HEK293 (cell line): ENCODE data around the gene UROC1.

Source experiments
- CTCF ChIA-PET: fragments of 350-600 bp; formaldehyde crosslinking; extraction: SDS; loops from one replicate; lab custom pipeline; 2021; ENCODE audit warnings: antibody characterized with exemption; lab: Yijun Ruan, JAX
- POLR2A ChIA-PET: fragments of 300-600 bp; formaldehyde crosslinking; extraction: SDS; loops from one replicate; lab custom pipeline; 2020; ENCODE audit warnings: antibody characterized with exemption, inconsistent platforms; lab: Yijun Ruan, JAX
- H3K27ac ChIP-seq: fragments of 200-500 bp; sonication (Bioruptor generic); 2 replicates; pipeline ENCODE4 v1.5.1; 2014; ENCODE audit warnings: low read depth, low read length, control low read depth, inconsistent platforms; ENCODE audit errors: extremely low read depth
- H3K36me3 ChIP-seq, 2 experiments: fragments of 200-500 bp in 1 of 2; sonication (Bioruptor generic) in 1 of 2; 1 replicate in 1 of 2; 2 replicates in 1 of 2; pipeline ENCODE4 v1.5.1; 2014 to 2017; ENCODE audit warnings: inconsistent platforms in 2 of 2, low read length in 2 of 2; ENCODE audit not compliant: control insufficient read depth in 2 of 2, insufficient read depth in 1 of 2
- H3K4me1 ChIP-seq: fragments of 200-500 bp; sonication (Bioruptor generic); 2 replicates; pipeline ENCODE4 v1.5.1; 2014; ENCODE audit warnings: mild to moderate bottlenecking, low read length, inconsistent platforms; ENCODE audit not compliant: control insufficient read depth, insufficient read depth
- H3K4me3 ChIP-seq: 2 replicates; pipeline ENCODE4 v1.5.1; 2011; ENCODE audit warnings: low read depth, mild to moderate bottlenecking, control low read depth, low read length, moderate library complexity
- H3K9me3 ChIP-seq: fragments of 200-500 bp; sonication (Bioruptor generic); 2 replicates; pipeline ENCODE4 v1.5.1; 2014; ENCODE audit warnings: low read depth, low read length, inconsistent platforms; ENCODE audit not compliant: control insufficient read depth, insufficient read depth
- ATF2 ChIP-seq: fragments of 450-650 bp; formaldehyde crosslinking; IDR thresholded peaks from 2 replicates; pipeline ENCODE4 v1.5.1; 2016; ENCODE audit warnings: missing biosample characterization, missing genetic modification characterization, low read depth
- BCL11B ChIP-seq: fragments of 450-650 bp; formaldehyde crosslinking; IDR thresholded peaks from 2 replicates; pipeline ENCODE4 v1.5.1; 2016; ENCODE audit warnings: low read depth, missing biosample characterization, missing genetic modification characterization
- GLIS1 ChIP-seq: fragments of 450-650 bp; formaldehyde crosslinking; IDR thresholded peaks from 2 replicates; pipeline ENCODE4 v1.5.1; 2016; ENCODE audit warnings: missing biosample characterization, missing genetic modification characterization
- KLF16 ChIP-seq: fragments of 450-650 bp; formaldehyde crosslinking; IDR thresholded peaks from 2 replicates; pipeline ENCODE4 v1.5.1; 2017; ENCODE audit warnings: missing biosample characterization, missing genetic modification characterization
- MEIS1 ChIP-seq: sonication (generic); formaldehyde crosslinking; IDR thresholded peaks from 2 replicates; pipeline ENCODE4 v1.8.1; 2022; ENCODE audit warnings: missing genetic modification reagents, mild to moderate bottlenecking, borderline replicate concordance
- REPIN1 ChIP-seq: fragments of 450-650 bp; formaldehyde crosslinking; IDR thresholded peaks from 2 replicates; pipeline ENCODE4 v1.5.1; 2017; ENCODE audit warnings: missing biosample characterization, missing genetic modification characterization, low read depth
- SALL2 ChIP-seq: fragments of 450-650 bp; formaldehyde crosslinking; IDR thresholded peaks from 2 replicates; pipeline ENCODE4 v1.5.0; 2017; ENCODE audit warnings: missing biosample characterization, mild to moderate bottlenecking, missing genetic modification characterization, borderline replicate concordance
- YY1 ChIP-seq: fragments of 450-650 bp; formaldehyde crosslinking; IDR thresholded peaks from 2 replicates; pipeline ENCODE4 v1.5.1; 2018; ENCODE audit warnings: missing biosample characterization, missing genetic modification characterization
- ZBTB11 ChIP-seq: fragments of 450-650 bp; formaldehyde crosslinking; conservative IDR thresholded peaks from 2 replicates; pipeline ENCODE4 v1.5.1; 2016; ENCODE audit warnings: low read depth, missing biosample characterization, missing genetic modification characterization
- ZFP41 ChIP-seq: fragments of 450-650 bp; formaldehyde crosslinking; IDR thresholded peaks from 2 replicates; pipeline ENCODE4 v1.5.1; 2016; ENCODE audit warnings: missing biosample characterization, missing genetic modification characterization, borderline replicate concordance
- ZNF10 ChIP-seq: fragments of 450-650 bp; formaldehyde crosslinking; IDR thresholded peaks from 2 replicates; pipeline ENCODE4 v1.5.1; 2017; ENCODE audit warnings: missing biosample characterization, missing genetic modification characterization
- ZNF132 ChIP-seq: fragments of 450-650 bp; formaldehyde crosslinking; IDR thresholded peaks from 2 replicates; pipeline ENCODE4 v1.5.1; 2017; ENCODE audit warnings: missing biosample characterization, missing genetic modification characterization, borderline replicate concordance
- ZNF211 ChIP-seq: fragments of 450-650 bp; formaldehyde crosslinking; IDR thresholded peaks from 2 replicates; pipeline ENCODE4 v1.5.1; 2016; ENCODE audit warnings: low read depth, missing biosample characterization, missing genetic modification characterization
- ZNF223 ChIP-seq: fragments of 450-650 bp; formaldehyde crosslinking; IDR thresholded peaks from 2 replicates; pipeline ENCODE4 v1.5.1; 2016; ENCODE audit warnings: missing biosample characterization, missing genetic modification characterization
- ZNF239 ChIP-seq: fragments of 450-650 bp; formaldehyde crosslinking; IDR thresholded peaks from 2 replicates; pipeline ENCODE4 v1.5.1; 2016; ENCODE audit warnings: missing biosample characterization, missing genetic modification characterization
- ZNF335 ChIP-seq: fragments of 450-650 bp; formaldehyde crosslinking; conservative IDR thresholded peaks from 2 replicates; pipeline ENCODE4 v1.5.1; 2016; ENCODE audit warnings: missing biosample characterization, missing genetic modification characterization
- ZNF341 ChIP-seq: fragments of 450-650 bp; formaldehyde crosslinking; IDR thresholded peaks from 2 replicates; pipeline ENCODE4; 2016; ENCODE audit warnings: low read depth, missing biosample characterization, missing genetic modification characterization
- ZNF362 ChIP-seq: fragments of 450-650 bp; formaldehyde crosslinking; IDR thresholded peaks from 2 replicates; pipeline ENCODE4 v1.5.1; 2016; ENCODE audit warnings: missing biosample characterization, missing genetic modification characterization
- ZNF426 ChIP-seq: fragments of 450-650 bp; formaldehyde crosslinking; IDR thresholded peaks from 2 replicates; pipeline ENCODE4 v1.5.1; 2017; ENCODE audit warnings: missing biosample characterization, missing genetic modification characterization, mild to moderate bottlenecking, inconsistent platforms, moderate library complexity
- ZNF48 ChIP-seq: fragments of 450-650 bp; formaldehyde crosslinking; IDR thresholded peaks from 2 replicates; pipeline ENCODE4 v1.5.1; 2016; ENCODE audit warnings: missing biosample characterization, missing genetic modification characterization
- ZNF623 ChIP-seq: fragments of 450-650 bp; formaldehyde crosslinking; IDR thresholded peaks from 2 replicates; pipeline ENCODE4 v1.5.1; 2016; ENCODE audit warnings: missing biosample characterization, missing genetic modification characterization
- ZNF624 ChIP-seq: fragments of 450-650 bp; formaldehyde crosslinking; IDR thresholded peaks from 2 replicates; pipeline ENCODE4 v1.5.1; 2017; ENCODE audit warnings: missing biosample characterization, missing genetic modification characterization
- ZSCAN4 ChIP-seq: fragments of 450-650 bp; formaldehyde crosslinking; IDR thresholded peaks from 2 replicates; pipeline ENCODE4 v1.5.1; 2017; ENCODE audit warnings: missing biosample characterization, missing genetic modification characterization

Gene UROC1

GRCh38 chr3:126502656-126503055, 14.9 kb downstream of the UROC1 start:
- ChIA-PET CTCF (no interaction called here), POLR2A (no interaction called here)
- Histone ChIP-seq H3K4me1 (no peaks in the 10 kb centered on the region), H3K36me3 (no peaks in the 10 kb centered on the region), H3K27ac (no peak overlapping the region), H3K9me3 (no peaks in the 10 kb centered on the region), H3K4me3 (no peak overlapping the region)
- TF ChIP-seq ZNF132 (no peak), ZSCAN4 (tag by site-specific recombination) (peak; percentile 95)

- Histone ChIP-seq H3K4me3 (no peak overlapping the region), H3K4me1 (no peaks in the 10 kb centered on the region), H3K9me3 (no peaks in the 10 kb centered on the region), H3K27ac (no peak overlapping the region), H3K36me3 (no peaks in the 10 kb centered on the region)
- ChIA-PET CTCF (no interaction called here), POLR2A (no interaction called here)
- TF ChIP-seq ZNF223 (tag by site-specific recombination) (no peak), ZFP41 (tag by site-specific recombination) (no peak), ZNF10 (tag by site-specific recombination) (no peak), REPIN1 (tag by site-specific recombination) (no peak), ZNF362 (no peak), ZNF341 (no peak), ZNF48 (tag by site-specific recombination) (no peak)
Measured at GRCh38 chr3:126501736-126502135, 15.8 kb downstream of the UROC1 start.

GRCh38 chr3:126501054-126501453, 16.5 kb downstream of the UROC1 start:
- Histone ChIP-seq H3K4me1 (no peaks in the 10 kb centered on the region), H3K9me3 (no peaks in the 10 kb centered on the region), H3K4me3 (no peak overlapping the region), H3K27ac (no peak overlapping the region), H3K36me3 (no peaks in the 10 kb centered on the region)
- ChIA-PET POLR2A (no interaction called here), CTCF (no interaction called here)
- TF ChIP-seq ZNF335 (tag by site-specific recombination) = no peak
- no peak for TF ChIP-seq KLF16 (tag by site-specific recombination)
- no peak for TF ChIP-seq BCL11B (tag by site-specific recombination)
- no peak for TF ChIP-seq ATF2 (tag by site-specific recombination)
- TF ChIP-seq ZBTB11 = no peak
- TF ChIP-seq MEIS1 (CRISPR knock-in tag) = no peak
- TF ChIP-seq SALL2 = no peak
- no peak for TF ChIP-seq ZNF211
- no peak for TF ChIP-seq GLIS1
- no peak for TF ChIP-seq ZNF623 (tag by site-specific recombination)
- TF ChIP-seq YY1 (tag by site-specific recombination) = no peak
- no peak for TF ChIP-seq ZNF426 (tag by site-specific recombination)
- TF ChIP-seq ZNF624 (tag by site-specific recombination) = no peak
- TF ChIP-seq ZNF239 = no peak
